ENCODE measurements around the gene PTP4A2. TPM values are rescaled to one million over a fixed set of nuclear protein-coding genes. Genes with fewer than 3 reads are reported as not detected.

The PTP4A2 gene
- total and polyA plus RNA-seq, 2 of the 8 experiments (the other 6 are each of a cell fraction or from before 2014, with no cell fraction given) = 87.4 to 214 TPM

- TF ChIP-seq, protein P1, sequence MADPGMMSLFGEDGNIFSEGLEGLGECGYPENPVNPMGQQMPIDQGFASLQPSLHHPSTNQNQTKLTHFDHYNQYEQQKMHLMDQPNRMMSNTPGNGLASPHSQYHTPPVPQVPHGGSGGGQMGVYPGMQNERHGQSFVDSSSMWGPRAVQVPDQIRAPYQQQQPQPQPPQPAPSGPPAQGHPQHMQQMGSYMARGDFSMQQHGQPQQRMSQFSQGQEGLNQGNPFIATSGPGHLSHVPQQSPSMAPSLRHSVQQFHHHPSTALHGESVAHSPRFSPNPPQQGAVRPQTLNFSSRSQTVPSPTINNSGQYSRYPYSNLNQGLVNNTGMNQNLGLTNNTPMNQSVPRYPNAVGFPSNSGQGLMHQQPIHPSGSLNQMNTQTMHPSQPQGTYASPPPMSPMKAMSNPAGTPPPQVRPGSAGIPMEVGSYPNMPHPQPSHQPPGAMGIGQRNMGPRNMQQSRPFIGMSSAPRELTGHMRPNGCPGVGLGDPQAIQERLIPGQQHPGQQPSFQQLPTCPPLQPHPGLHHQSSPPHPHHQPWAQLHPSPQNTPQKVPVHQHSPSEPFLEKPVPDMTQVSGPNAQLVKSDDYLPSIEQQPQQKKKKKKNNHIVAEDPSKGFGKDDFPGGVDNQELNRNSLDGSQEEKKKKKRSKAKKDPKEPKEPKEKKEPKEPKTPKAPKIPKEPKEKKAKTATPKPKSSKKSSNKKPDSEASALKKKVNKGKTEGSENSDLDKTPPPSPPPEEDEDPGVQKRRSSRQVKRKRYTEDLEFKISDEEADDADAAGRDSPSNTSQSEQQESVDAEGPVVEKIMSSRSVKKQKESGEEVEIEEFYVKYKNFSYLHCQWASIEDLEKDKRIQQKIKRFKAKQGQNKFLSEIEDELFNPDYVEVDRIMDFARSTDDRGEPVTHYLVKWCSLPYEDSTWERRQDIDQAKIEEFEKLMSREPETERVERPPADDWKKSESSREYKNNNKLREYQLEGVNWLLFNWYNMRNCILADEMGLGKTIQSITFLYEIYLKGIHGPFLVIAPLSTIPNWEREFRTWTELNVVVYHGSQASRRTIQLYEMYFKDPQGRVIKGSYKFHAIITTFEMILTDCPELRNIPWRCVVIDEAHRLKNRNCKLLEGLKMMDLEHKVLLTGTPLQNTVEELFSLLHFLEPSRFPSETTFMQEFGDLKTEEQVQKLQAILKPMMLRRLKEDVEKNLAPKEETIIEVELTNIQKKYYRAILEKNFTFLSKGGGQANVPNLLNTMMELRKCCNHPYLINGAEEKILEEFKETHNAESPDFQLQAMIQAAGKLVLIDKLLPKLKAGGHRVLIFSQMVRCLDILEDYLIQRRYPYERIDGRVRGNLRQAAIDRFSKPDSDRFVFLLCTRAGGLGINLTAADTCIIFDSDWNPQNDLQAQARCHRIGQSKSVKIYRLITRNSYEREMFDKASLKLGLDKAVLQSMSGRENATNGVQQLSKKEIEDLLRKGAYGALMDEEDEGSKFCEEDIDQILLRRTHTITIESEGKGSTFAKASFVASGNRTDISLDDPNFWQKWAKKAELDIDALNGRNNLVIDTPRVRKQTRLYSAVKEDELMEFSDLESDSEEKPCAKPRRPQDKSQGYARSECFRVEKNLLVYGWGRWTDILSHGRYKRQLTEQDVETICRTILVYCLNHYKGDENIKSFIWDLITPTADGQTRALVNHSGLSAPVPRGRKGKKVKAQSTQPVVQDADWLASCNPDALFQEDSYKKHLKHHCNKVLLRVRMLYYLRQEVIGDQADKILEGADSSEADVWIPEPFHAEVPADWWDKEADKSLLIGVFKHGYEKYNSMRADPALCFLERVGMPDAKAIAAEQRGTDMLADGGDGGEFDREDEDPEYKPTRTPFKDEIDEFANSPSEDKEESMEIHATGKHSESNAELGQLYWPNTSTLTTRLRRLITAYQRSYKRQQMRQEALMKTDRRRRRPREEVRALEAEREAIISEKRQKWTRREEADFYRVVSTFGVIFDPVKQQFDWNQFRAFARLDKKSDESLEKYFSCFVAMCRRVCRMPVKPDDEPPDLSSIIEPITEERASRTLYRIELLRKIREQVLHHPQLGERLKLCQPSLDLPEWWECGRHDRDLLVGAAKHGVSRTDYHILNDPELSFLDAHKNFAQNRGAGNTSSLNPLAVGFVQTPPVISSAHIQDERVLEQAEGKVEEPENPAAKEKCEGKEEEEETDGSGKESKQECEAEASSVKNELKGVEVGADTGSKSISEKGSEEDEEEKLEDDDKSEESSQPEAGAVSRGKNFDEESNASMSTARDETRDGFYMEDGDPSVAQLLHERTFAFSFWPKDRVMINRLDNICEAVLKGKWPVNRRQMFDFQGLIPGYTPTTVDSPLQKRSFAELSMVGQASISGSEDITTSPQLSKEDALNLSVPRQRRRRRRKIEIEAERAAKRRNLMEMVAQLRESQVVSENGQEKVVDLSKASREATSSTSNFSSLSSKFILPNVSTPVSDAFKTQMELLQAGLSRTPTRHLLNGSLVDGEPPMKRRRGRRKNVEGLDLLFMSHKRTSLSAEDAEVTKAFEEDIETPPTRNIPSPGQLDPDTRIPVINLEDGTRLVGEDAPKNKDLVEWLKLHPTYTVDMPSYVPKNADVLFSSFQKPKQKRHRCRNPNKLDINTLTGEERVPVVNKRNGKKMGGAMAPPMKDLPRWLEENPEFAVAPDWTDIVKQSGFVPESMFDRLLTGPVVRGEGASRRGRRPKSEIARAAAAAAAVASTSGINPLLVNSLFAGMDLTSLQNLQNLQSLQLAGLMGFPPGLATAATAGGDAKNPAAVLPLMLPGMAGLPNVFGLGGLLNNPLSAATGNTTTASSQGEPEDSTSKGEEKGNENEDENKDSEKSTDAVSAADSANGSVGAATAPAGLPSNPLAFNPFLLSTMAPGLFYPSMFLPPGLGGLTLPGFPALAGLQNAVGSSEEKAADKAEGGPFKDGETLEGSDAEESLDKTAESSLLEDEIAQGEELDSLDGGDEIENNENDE (IDR thresholded peaks at IDR 0.05; ENCODE audit: insufficient replicate concordance, low read length) = no peak
- TF ChIP-seq HDAC2 (IDR thresholded peaks at IDR 0.05; ENCODE audit: borderline replicate concordance in 1 of 2, low read depth in 2 of 2, low read length in 2 of 2) (no peak), KDM4A (IDR thresholded peaks at IDR 0.05; ENCODE audit: low read depth, low read length, severe bottlenecking) (no peak), CBX8 (IDR thresholded peaks at IDR 0.05; ENCODE audit: borderline replicate concordance, low read depth, low read length) (no peak), PHF8 (conservative IDR thresholded peaks at IDR 0.05; ENCODE audit: low read depth, low read length) (no peak), EZH2 (IDR thresholded peaks at IDR 0.05; ENCODE audit: low read depth, low read length, severe bottlenecking) (no peak), SP2 (IDR thresholded peaks at IDR 0.05; ENCODE audit: low read length) (no peak), SIN3A (conservative IDR thresholded peaks at IDR 0.05 in 1 of 2, IDR thresholded peaks at IDR 0.05 in 1 of 2; ENCODE audit: low read depth in 1 of 2, low read length in 2 of 2) (no peak), KDM5A (IDR thresholded peaks at IDR 0.05; ENCODE audit: low read length) (no peak), RNF2 (IDR thresholded peaks at IDR 0.05; ENCODE audit: borderline replicate concordance, low read depth, low read length, missing control alignments, poor library complexity, severe bottlenecking) (no peak)
Observed at GRCh38 chr1:31926252-31926651, 11.9 kb downstream of the PTP4A2 start (continued).
